ENCODE results near the gene SH3BP4.

GRCh38 chr2:235050980-235051351, 99.1 kb downstream of the SH3BP4 start:
- TF ChIP-seq CTCF (conservative IDR thresholded peaks at IDR 0.05; ENCODE audit: low read depth, low read length), result peak; percentile 44
- TF ChIP-seq EZH2 (IDR thresholded peaks at IDR 0.05; ENCODE audit: borderline replicate concordance, low read depth, low read length, poor library complexity, severe bottlenecking), result no peak
